ENCODE measurements around the gene RPS14. TPM values are rescaled to one million over a fixed set of nuclear protein-coding genes. Genes with fewer than 3 reads are reported as not detected.

RPS14 gene
- total RNA-seq, 1 donor from 2014 or later = 3,639 TPM

DNA sequence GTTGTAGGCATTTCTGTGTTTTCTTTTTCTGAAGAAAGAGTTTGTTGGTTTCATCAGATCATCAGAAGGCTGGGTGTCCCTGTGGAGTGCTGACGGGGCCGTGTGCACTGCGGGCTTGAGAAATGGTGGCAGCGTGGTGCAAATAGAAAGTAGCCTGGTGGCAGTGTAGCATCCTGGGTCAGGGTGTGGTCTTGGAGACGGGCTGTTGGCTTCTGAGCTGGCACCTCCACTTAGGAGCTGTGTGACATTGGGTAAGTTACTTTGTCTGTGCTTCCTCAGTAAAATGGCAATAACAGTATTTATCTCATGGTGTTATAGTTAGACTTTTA, 48.4 kb upstream of the RPS14 start:
- DNase-seq (ENCODE audit: low spot score) = no peak
- H3K4me1 Mint-ChIP-seq = peaks cover 65% of the 10 kb centered on the region
- H3K27ac ChIP-seq = peak overlapping the region; percentile 90
- H3K4me1 ChIP-seq = peaks cover 57% of the 10 kb centered on the region
- no peak overlapping the region for H3K9ac ChIP-seq
- TF ChIP-seq EZH2 (IDR thresholded peaks at IDR 0.05) (no peak), EZH2phosphoT487 (IDR thresholded peaks at IDR 0.05) (no peak)
- TF ChIP-seq, protein P1, sequence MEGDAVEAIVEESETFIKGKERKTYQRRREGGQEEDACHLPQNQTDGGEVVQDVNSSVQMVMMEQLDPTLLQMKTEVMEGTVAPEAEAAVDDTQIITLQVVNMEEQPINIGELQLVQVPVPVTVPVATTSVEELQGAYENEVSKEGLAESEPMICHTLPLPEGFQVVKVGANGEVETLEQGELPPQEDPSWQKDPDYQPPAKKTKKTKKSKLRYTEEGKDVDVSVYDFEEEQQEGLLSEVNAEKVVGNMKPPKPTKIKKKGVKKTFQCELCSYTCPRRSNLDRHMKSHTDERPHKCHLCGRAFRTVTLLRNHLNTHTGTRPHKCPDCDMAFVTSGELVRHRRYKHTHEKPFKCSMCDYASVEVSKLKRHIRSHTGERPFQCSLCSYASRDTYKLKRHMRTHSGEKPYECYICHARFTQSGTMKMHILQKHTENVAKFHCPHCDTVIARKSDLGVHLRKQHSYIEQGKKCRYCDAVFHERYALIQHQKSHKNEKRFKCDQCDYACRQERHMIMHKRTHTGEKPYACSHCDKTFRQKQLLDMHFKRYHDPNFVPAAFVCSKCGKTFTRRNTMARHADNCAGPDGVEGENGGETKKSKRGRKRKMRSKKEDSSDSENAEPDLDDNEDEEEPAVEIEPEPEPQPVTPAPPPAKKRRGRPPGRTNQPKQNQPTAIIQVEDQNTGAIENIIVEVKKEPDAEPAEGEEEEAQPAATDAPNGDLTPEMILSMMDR (IDR thresholded peaks at IDR 0.05) = no peak
- peaks cover 96% of the 10 kb centered on the region for H3K79me2 ChIP-seq (ENCODE audit: low read depth)
- peak overlapping the region; percentile 24 for H3K4me3 ChIP-seq
- no peaks in the 10 kb centered on the region for H3K9me3 ChIP-seq (ENCODE audit: low read depth)
- H3K27ac Mint-ChIP-seq = peak overlapping the region; percentile 99
- H3K36me3 Mint-ChIP-seq = peaks cover 6% of the 10 kb centered on the region
- peak overlapping the region; percentile 69 for H3K4me2 ChIP-seq
- peaks cover 45% of the 10 kb centered on the region for H3F3A ChIP-seq (ENCODE audit: low read depth)
- H4K20me1 ChIP-seq (ENCODE audit: low read depth) = peaks cover 34% of the 10 kb centered on the region
- peaks cover 3% of the 10 kb centered on the region for H3K27me3 Mint-ChIP-seq (ENCODE audit: insufficient read depth, low read depth)
- no peak overlapping the region for H2AFZ ChIP-seq (replicated peaks)
- no peaks in the 10 kb centered on the region for H3K9me3 Mint-ChIP-seq
- no peaks in the 10 kb centered on the region for H3K36me3 ChIP-seq
- peak overlapping the region; percentile 75 for H3K4me3 Mint-ChIP-seq
- no peaks in the 10 kb centered on the region for H3K27me3 ChIP-seq

DNA sequence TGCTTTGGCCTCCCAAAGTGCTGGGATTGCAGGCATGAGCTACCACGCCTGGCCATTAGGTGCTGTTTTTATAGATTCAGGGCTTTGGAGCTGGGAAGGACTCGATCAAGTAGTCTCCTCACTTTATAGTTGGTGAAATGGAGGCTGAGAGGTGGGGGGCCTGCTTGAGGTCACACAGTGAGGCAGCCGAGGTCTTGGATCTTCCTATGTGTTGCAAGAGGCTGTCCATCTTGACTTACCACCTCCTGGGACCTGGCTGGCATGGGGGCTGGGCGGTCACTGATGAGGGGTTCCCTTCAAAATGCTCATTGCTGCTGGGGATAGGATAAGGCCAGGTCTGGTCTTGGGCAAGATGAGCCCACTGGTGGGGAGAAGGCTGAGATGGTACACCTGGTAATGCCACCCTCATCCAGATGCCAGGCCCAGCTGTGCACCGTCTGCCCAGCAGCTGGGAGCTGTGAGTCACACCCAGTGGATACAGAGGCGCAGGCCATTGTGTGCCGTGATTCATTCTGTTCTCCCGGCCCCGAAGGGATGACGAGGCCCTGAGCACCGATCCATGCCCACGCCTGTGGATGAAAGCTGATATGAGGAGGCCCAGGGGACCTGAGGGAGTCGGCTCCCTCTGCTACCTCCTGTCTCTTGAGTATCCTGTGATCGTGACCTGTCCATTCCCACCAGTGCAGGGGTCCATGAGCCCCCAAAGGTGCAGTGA, 47.9 kb upstream of the RPS14 start:
- TF ChIP-seq, protein P1 (IDR thresholded peaks at IDR 0.05) = no peak
- TF ChIP-seq EZH2 (IDR thresholded peaks at IDR 0.05) = no peak
- TF ChIP-seq EZH2phosphoT487 (IDR thresholded peaks at IDR 0.05) = no peak
- H2AFZ ChIP-seq (replicated peaks) = no peak overlapping the region
- no peak overlapping the region for H3K9ac ChIP-seq
- peak overlapping the region; percentile 24 for H3K4me3 ChIP-seq
- peaks cover 96% of the 10 kb centered on the region for H3K79me2 ChIP-seq (ENCODE audit: low read depth)
- peak overlapping the region; percentile 69 for H3K4me2 ChIP-seq
- DNase-seq (ENCODE audit: low spot score) = no peak
- peaks cover 45% of the 10 kb centered on the region for H3F3A ChIP-seq (ENCODE audit: low read depth)
- Mint-ChIP-seq H3K36me3 (peaks cover 8% of the 10 kb centered on the region), H3K27ac (peak overlapping the region; percentile 99), H3K27me3 (ENCODE audit: insufficient read depth, low read depth) (peaks cover 3% of the 10 kb centered on the region), H3K4me1 (peaks cover 65% of the 10 kb centered on the region), H3K4me3 (peak overlapping the region; percentile 75), H3K9me3 (no peaks in the 10 kb centered on the region)
- H3K4me1 ChIP-seq = peaks cover 57% of the 10 kb centered on the region
- peaks cover 34% of the 10 kb centered on the region for H4K20me1 ChIP-seq (ENCODE audit: low read depth)
- peak overlapping the region; percentile 90 for H3K27ac ChIP-seq
- no peaks in the 10 kb centered on the region for H3K27me3 ChIP-seq
- no peaks in the 10 kb centered on the region for H3K36me3 ChIP-seq
- no peaks in the 10 kb centered on the region for H3K9me3 ChIP-seq (ENCODE audit: low read depth)

DNA sequence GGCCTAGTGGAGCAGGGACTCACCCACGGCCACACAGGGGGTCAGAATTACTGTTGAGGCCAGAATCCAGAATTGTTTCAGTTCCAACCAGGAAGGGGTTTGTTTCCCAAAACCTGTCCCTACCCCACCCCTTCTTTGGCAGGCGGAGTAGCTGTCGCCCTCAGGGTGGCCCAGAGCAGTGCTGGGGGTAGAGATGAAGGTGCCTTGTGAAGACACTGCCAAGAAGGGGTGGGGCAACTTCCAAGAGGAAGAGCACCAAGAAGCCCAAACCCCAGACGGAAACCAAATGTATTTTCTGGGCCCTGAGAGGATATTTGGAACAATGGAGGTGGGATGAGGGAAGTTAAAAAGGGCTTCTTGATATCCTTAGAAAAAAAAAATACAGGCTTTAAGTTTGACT, 47.0 kb upstream of the RPS14 start:
- H3K4me3 ChIP-seq = no peak overlapping the region
- H3K4me1 ChIP-seq = peaks cover 56% of the 10 kb centered on the region
- no peak overlapping the region for H3K9ac ChIP-seq
- H3K27ac Mint-ChIP-seq = no peak overlapping the region
- peaks cover 65% of the 10 kb centered on the region for H3K4me1 Mint-ChIP-seq
- no peak for DNase-seq (ENCODE audit: low spot score)
- peaks cover 96% of the 10 kb centered on the region for H3K79me2 ChIP-seq (ENCODE audit: low read depth)
- no peak overlapping the region for H2AFZ ChIP-seq (replicated peaks)
- no peaks in the 10 kb centered on the region for H3K27me3 ChIP-seq
- H3K9me3 ChIP-seq (ENCODE audit: low read depth) = no peaks in the 10 kb centered on the region
- no peak overlapping the region for H3K4me2 ChIP-seq
- H3K27me3 Mint-ChIP-seq (ENCODE audit: insufficient read depth, low read depth) = peaks cover 5% of the 10 kb centered on the region
- H3K36me3 ChIP-seq = no peaks in the 10 kb centered on the region
- no peak overlapping the region for H3K4me3 Mint-ChIP-seq
- no peaks in the 10 kb centered on the region for H3K9me3 Mint-ChIP-seq
- TF ChIP-seq, protein P1 (IDR thresholded peaks at IDR 0.05) = no peak
- TF ChIP-seq EZH2 (IDR thresholded peaks at IDR 0.05) (no peak), EZH2phosphoT487 (IDR thresholded peaks at IDR 0.05) (no peak)
- peaks cover 45% of the 10 kb centered on the region for H3F3A ChIP-seq (ENCODE audit: low read depth)
- peaks cover 8% of the 10 kb centered on the region for H3K36me3 Mint-ChIP-seq
- peaks cover 31% of the 10 kb centered on the region for H4K20me1 ChIP-seq (ENCODE audit: low read depth)
- peak overlapping the region; percentile 31 for H3K27ac ChIP-seq
